ENCODE measurements around the gene FASTK.

DNA sequence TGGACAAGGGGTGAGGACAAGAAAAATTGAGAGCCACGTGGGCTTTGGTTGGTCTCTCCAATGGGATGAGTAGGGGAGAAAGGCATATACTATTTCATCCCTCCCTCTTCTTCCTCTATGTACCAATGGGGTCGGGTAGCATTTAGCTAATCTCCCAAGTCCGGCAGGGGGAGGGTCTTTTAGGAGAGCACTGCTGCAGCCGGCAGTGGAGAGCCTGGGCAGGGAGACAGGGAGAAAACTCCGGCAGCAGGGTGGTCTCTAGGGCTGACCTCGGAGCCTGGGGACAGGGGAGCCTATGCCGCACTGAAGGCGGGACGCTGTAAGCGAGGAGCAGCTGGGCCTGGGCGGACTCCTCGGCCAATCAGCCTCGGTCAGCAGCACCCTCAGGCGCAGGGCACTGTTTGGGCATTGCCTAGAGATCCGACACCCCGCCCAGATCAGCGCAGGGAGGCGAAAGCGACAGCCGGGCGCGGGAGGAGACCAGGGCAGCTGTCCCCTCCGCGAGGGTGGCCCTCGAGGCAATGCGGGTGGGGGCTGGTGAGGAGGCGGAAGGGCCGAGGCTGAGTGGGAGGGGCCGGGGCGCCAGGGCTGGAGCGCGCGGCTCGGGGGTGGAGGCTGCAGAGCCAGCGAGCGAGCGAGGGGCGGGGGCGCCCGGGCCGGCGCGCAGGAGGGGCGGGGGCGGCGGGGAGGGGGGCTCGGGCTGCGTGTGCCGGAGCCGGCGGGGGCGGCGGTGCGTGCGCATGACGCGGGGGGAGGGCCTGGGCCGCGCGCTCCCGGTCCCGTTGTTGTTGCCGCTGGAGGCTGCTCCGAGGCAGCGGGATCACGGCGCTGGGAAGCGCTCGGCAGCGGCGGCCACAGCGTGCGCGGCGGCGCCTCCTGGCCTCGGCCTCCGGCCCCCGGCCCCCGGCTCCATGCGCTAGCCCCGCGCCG is 5.3 kb upstream of the FASTK start, which contains the start of gene AGAP3:
- TF ChIP-seq CTCF (IDR thresholded peaks at IDR 0.05) (no peak), POLR2A (IDR thresholded peaks at IDR 0.05) (peak; percentile 53 to 58)
